Ishikawa (cell line): ENCODE measurements around the gene CNTROB.

Experiments used
- CEBPB ChIP-seq: IDR thresholded peaks from 2 replicates; pipeline ENCODE4 v1.6.1; 2012
- CREB1 ChIP-seq: IDR thresholded peaks from 2 replicates; pipeline ENCODE4 v1.6.1; 2012; ENCODE audit warnings: low read depth
- EGR1 ChIP-seq: IDR thresholded peaks from 2 replicates; pipeline ENCODE4 v1.6.1; 2012
- EP300 ChIP-seq: IDR thresholded peaks from 2 replicates; pipeline ENCODE4 v1.6.1; 2012; ENCODE audit warnings: borderline replicate concordance
- FOXM1 ChIP-seq: IDR thresholded peaks from 2 replicates; pipeline ENCODE4 v1.6.1; 2012; ENCODE audit warnings: low read depth, borderline replicate concordance
- MAX ChIP-seq: IDR thresholded peaks from 2 replicates; pipeline ENCODE4 v1.6.1; 2012
- NFIC ChIP-seq: IDR thresholded peaks from 2 replicates; pipeline ENCODE4 v1.6.1; 2012
- RAD21 ChIP-seq: IDR thresholded peaks from 2 replicates; pipeline ENCODE4 v1.6.1; 2012; ENCODE audit warnings: low read depth
- REST ChIP-seq: IDR thresholded peaks from 2 replicates; pipeline ENCODE4 v1.6.1; 2012; ENCODE audit warnings: low read depth, mild to moderate bottlenecking
- TAF1 ChIP-seq: IDR thresholded peaks from 2 replicates; pipeline ENCODE4 v1.6.1; 2012; ENCODE audit warnings: low read depth, mild to moderate bottlenecking
- TCF12 ChIP-seq: IDR thresholded peaks from 2 replicates; pipeline ENCODE4 v1.6.1; 2012; ENCODE audit warnings: low read depth
- TEAD4 ChIP-seq: IDR thresholded peaks from 2 replicates; pipeline ENCODE4 v1.6.1; 2012
- USF1 ChIP-seq: IDR thresholded peaks from 2 replicates; pipeline ENCODE4 v1.6.1; 2012
- YY1 ChIP-seq: IDR thresholded peaks from 2 replicates; pipeline ENCODE4 v1.6.1; 2012; ENCODE audit warnings: low read depth
- ZBTB7A ChIP-seq: IDR thresholded peaks from 2 replicates; pipeline ENCODE4 v1.6.1; 2012; ENCODE audit warnings: low read depth

Gene CNTROB

GRCh38 chr17:7886227-7887037, 45.6 kb upstream of the CNTROB start:
- TF ChIP-seq YY1 (no peak), RAD21 (no peak), ZBTB7A (no peak; the same call in 1 of the 2 replicates), REST (no peak)

- peak; percentile 3; the same call in 1 of the 2 replicates for TF ChIP-seq RAD21
- TF ChIP-seq TAF1, result no peak
- TF ChIP-seq REST, result no peak
These were observed 44.9 kb upstream of the CNTROB start for GRCh38 chr17:7887038-7887481.

- TF ChIP-seq TCF12 (no peak), EGR1 (0 out of 2 replicates have a peak, but pooled peaks have one; percentile 8), CREB1 (no peak), TEAD4 (no peak), NFIC (peak; percentile 85), CEBPB (no peak), USF1 (no peak), FOXM1 (0 out of 2 replicates have a peak, but pooled peaks have one; percentile 17), ZBTB7A (0 out of 2 replicates have a peak, but pooled peaks have one; percentile 23), EP300 (no peak; the same call in 1 of the 2 replicates), TAF1 (peak; percentile 38; the same call in 1 of the 2 replicates), YY1 (0 out of 2 replicates have a peak, but pooled peaks have one; percentile 47), MAX (peak; percentile 33; the same call in 1 of the 2 replicates), RAD21 (no peak)
These were observed 44.4 kb upstream of the CNTROB start for GRCh38 chr17:7887482-7888183.

- TF ChIP-seq CREB1, result no peak
- no peak for TF ChIP-seq RAD21
- TF ChIP-seq YY1, result no peak
- no peak for TF ChIP-seq REST
- TF ChIP-seq EGR1, result no peak; the same call in 1 of the 2 replicates
- TF ChIP-seq NFIC, result peak; percentile 38; the same call in 1 of the 2 replicates
- peak; percentile 45; the same call in 1 of the 2 replicates for TF ChIP-seq EP300
- TF ChIP-seq CEBPB, result no peak
- TF ChIP-seq USF1, result no peak
- TF ChIP-seq MAX, result peak; percentile 42; the same call in 1 of the 2 replicates
- TF ChIP-seq FOXM1, result no peak
- TF ChIP-seq TCF12, result peak; percentile 61; the same call in 1 of the 2 replicates
- TF ChIP-seq TAF1, result no peak
These were observed 43.7 kb upstream of the CNTROB start, which contains the start of gene CHD3 for GRCh38 chr17:7888184-7888920. Gene CHD3, plus strand, starts transcription at chr17:7888789. Its CDS starts 212 bp downstream, at chr17:7889001.
